ENCODE data around the gene LY86.

Gene LY86

GRCh38 chr6:6588064-6588923 is at the start of gene LY86:
Gene LY86, plus strand, starts transcription at chr6:6588720. Its CDS starts 15 bp downstream, at chr6:6588735.
- DNase-seq: no peak

- DNase-seq: no peak
Measured at GRCh38 chr6:6539036-6539435, 49.5 kb upstream of the LY86 start.

GRCh38 chr6:6542357-6542756 is 46.2 kb upstream of the LY86 start:
- no peak for DNase-seq

- DNase-seq: no peak
Measured at GRCh38 chr6:6543181-6543879, 45.2 kb upstream of the LY86 start.

GRCh38 chr6:6545616-6546317 is 42.8 kb upstream of the LY86 start:
- DNase-seq: no peak

- peak; percentile 21 to 38 for DNase-seq
Measured at GRCh38 chr6:6546318-6547109, 42.0 kb upstream of the LY86 start.

GRCh38 chr6:6547110-6547879 is 41.2 kb upstream of the LY86 start:
- DNase-seq: peak; percentile 87 to 90

GRCh38 chr6:6556161-6556737 is 32.3 kb upstream of the LY86 start:
- DNase-seq: no peak

GRCh38 chr6:6556738-6557503 is 31.6 kb upstream of the LY86 start:
- DNase-seq: peak in 1 of 2 experiments; percentile 37

- DNase-seq: no peak
Measured at GRCh38 chr6:6557504-6557839, 31.0 kb upstream of the LY86 start.

GRCh38 chr6:6557886-6558285 is 30.6 kb upstream of the LY86 start:
- no peak for DNase-seq

- no peak for DNase-seq
Measured at GRCh38 chr6:6559994-6560570, 28.4 kb upstream of the LY86 start.

GRCh38 chr6:6560909-6561308 is 27.6 kb upstream of the LY86 start:
- DNase-seq: no peak

- DNase-seq: no peak
Measured at GRCh38 chr6:6564154-6564553, 24.4 kb upstream of the LY86 start.

GRCh38 chr6:6565069-6565468 is 23.5 kb upstream of the LY86 start:
- no peak for DNase-seq

GRCh38 chr6:6565488-6565887 is 23.0 kb upstream of the LY86 start:
- DNase-seq: no peak

- no peak for DNase-seq
Measured at GRCh38 chr6:6566766-6567165, 21.8 kb upstream of the LY86 start.

- DNase-seq: no peak
Measured at GRCh38 chr6:6569096-6569810, 19.3 kb upstream of the LY86 start.

GRCh38 chr6:6569811-6570164 is 18.7 kb upstream of the LY86 start:
- DNase-seq: no peak
